Upper lobe of left lung (tissue), 4 donors: ENCODE measurements around the gene KCNAB2.

Experiments
- EP300 ChIP-seq, 4 donors: sonication (generic); formaldehyde crosslinking; IDR thresholded peaks; one replicate each; pipeline ENCODE4 v1.5.1; 2017; ENCODE audit warnings: antibody characterized with exemption in 4 of 4, control low read depth in 2 of 4
- POLR2A ChIP-seq, 4 donors: fragments of 450-650 bp; IDR thresholded peaks; one replicate each; pipeline ENCODE4 v1.5.1; 2016 to 2017; ENCODE audit warnings: antibody characterized with exemption in 4 of 4, mild to moderate bottlenecking in 2 of 4
- POLR2AphosphoS5 ChIP-seq, 2 donors: sonication (generic); formaldehyde crosslinking; IDR thresholded peaks; one replicate each; pipeline ENCODE4 v1.5.1; 2017; ENCODE audit warnings: antibody characterized with exemption in 2 of 2
- TF ChIP-seq, protein P1 (sequence below), 6 experiments: fragments of 450-650 bp in 4 of 6; fragments of 200-600 bp in 2 of 6; sonication (generic) in 2 of 6; IDR thresholded peaks; one replicate each; pipeline ENCODE4 v1.5.1; 2016 to 2019; ENCODE audit warnings: antibody characterized with exemption in 6 of 6

GRCh38 chr1:6127587-6128163, 82.0 kb downstream of the KCNAB2 start:
- TF ChIP-seq EP300 (IDR thresholded peaks at IDR 0.05) (no peak), POLR2AphosphoS5 (IDR thresholded peaks at IDR 0.05) (no peak), POLR2A (IDR thresholded peaks at IDR 0.05) (no peak)
- TF ChIP-seq, protein P1, sequence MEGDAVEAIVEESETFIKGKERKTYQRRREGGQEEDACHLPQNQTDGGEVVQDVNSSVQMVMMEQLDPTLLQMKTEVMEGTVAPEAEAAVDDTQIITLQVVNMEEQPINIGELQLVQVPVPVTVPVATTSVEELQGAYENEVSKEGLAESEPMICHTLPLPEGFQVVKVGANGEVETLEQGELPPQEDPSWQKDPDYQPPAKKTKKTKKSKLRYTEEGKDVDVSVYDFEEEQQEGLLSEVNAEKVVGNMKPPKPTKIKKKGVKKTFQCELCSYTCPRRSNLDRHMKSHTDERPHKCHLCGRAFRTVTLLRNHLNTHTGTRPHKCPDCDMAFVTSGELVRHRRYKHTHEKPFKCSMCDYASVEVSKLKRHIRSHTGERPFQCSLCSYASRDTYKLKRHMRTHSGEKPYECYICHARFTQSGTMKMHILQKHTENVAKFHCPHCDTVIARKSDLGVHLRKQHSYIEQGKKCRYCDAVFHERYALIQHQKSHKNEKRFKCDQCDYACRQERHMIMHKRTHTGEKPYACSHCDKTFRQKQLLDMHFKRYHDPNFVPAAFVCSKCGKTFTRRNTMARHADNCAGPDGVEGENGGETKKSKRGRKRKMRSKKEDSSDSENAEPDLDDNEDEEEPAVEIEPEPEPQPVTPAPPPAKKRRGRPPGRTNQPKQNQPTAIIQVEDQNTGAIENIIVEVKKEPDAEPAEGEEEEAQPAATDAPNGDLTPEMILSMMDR (IDR thresholded peaks at IDR 0.05), result no peak
